HepG2 (cell line): Measurements from ENCODE around the gene LCN2. TPM values are rescaled to one million over a fixed set of nuclear protein-coding genes. Genes with fewer than 3 reads are reported as not detected.

ENCODE experiments used
- CHD4 ChIP-seq: fragments of 200-600 bp; sonication (generic); IDR thresholded peaks from 2 replicates; pipeline ENCODE4 v1.7.0; 2017; ENCODE audit warnings: mild to moderate bottlenecking, low read length, borderline replicate concordance
- ESRRA ChIP-seq: sonication (generic); formaldehyde crosslinking; IDR thresholded peaks from 2 replicates; pipeline ENCODE4 v1.5.1; 2020; ENCODE audit warnings: mild to moderate bottlenecking, low read depth, missing genetic modification reagents
- NR2F1 ChIP-seq, 2 experiments: fragments of 450-650 bp in 1 of 2; formaldehyde crosslinking in 1 of 2; IDR thresholded peaks; 2 replicates each; pipeline versions ENCODE4 v1.5.0 to v1.6.1; 2016 to 2020; ENCODE audit warnings: mild to moderate bottlenecking in 1 of 2, missing compliant biosample characterization in 1 of 2, missing genetic modification reagents in 1 of 2, moderate library complexity in 1 of 2
- PAF1 ChIP-seq: IDR thresholded peaks from 2 replicates; pipeline ENCODE4 v1.6.1; 2016; ENCODE audit warnings: missing genetic modification reagents, missing compliant biosample characterization
- SALL2 ChIP-seq: sonication (generic); formaldehyde crosslinking; IDR thresholded peaks from 2 replicates; pipeline ENCODE4 v1.8.1; 2023; ENCODE audit warnings: mild to moderate bottlenecking, missing genetic modification reagents, inconsistent platforms
- YEATS4 ChIP-seq: sonication (generic); formaldehyde crosslinking; IDR thresholded peaks from 2 replicates; pipeline ENCODE4 v1.4.0; 2020; ENCODE audit warnings: missing genetic modification reagents, borderline replicate concordance
- ZNF598 ChIP-seq: sonication (generic); formaldehyde crosslinking; IDR thresholded peaks from 2 replicates; pipeline ENCODE4 v1.5.1; 2020; ENCODE audit warnings: mild to moderate bottlenecking, missing genetic modification reagents, borderline replicate concordance
- polyA plus RNA-seq, 8 experiments: library from polyadenylated mRNA; depleted of rRNA in 3 of 8; stranded (reverse) in 7 of 8; unstranded in 1 of 8; fragments of >200 nt; fragmentation: Illumina TruSeq in 4 of 8; extraction: Trizol in 4 of 8; gene quantifications; 2 replicates each; pipeline versions ENCODE4 v1.2.1 to v1.2.3, GENCODE V29; 2011 to 2016; ENCODE audit warnings: low read depth in 4 of 8, missing spikeins in 1 of 8, mixed read lengths in 1 of 8; ENCODE audit not compliant: insufficient read depth in 1 of 8
- total RNA-seq, 5 experiments: library from RNA; depleted of rRNA; stranded (reverse); fragments of >200 nt; fragmentation: Illumina TruSeq; extraction: Trizol; gene quantifications; 2 replicates each; pipeline ENCODE4 v1.2.3, GENCODE V29; 2016; ENCODE audit warnings: low read depth in 1 of 5
- TF ChIP-seq, protein P1 (sequence below): sonication (generic); formaldehyde crosslinking; IDR thresholded peaks from 2 replicates; pipeline ENCODE4 v1.4.0; 2020; ENCODE audit warnings: missing genetic modification reagents
- TF ChIP-seq, protein P2 (sequence below): sonication (generic); formaldehyde crosslinking; IDR thresholded peaks from 2 replicates; pipeline ENCODE4 v1.9.0; 2022; ENCODE audit warnings: missing genetic modification reagents, mild to moderate bottlenecking, borderline replicate concordance
- TF ChIP-seq, protein P3 (sequence below): sonication (generic); formaldehyde crosslinking; IDR thresholded peaks from 2 replicates; pipeline ENCODE4 v1.5.0; 2020; ENCODE audit warnings: mild to moderate bottlenecking, missing genetic modification reagents, borderline replicate concordance

Gene LCN2
- total and polyA plus RNA-seq, 2 of the 13 experiments (the other 11 are each of a cell fraction or from before 2014, with no cell fraction given), result 0.38 to 1.4 TPM

DNA sequence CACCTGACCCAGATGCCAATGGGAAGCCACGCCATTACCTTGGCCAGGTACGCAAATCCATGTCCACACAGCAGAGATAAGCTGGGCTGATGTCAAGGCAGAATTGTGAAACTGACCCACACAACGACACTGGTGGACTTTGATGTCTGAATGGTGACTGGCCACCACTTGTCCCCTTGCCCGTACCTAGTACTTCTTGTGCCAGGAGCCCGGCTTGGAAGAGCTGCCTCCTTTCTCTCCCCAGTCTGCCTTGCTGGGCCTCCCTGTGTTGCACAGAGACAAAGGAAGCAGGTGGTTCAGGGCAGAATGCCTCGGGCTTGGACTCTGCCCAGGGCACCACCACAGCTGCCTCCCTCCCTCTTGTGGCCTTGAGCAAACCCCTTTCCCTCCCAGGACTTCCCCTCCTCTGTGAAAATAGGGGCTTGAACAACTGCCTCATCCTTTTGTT, 45.1 kb upstream of the LCN2 start (continued):
- 0 out of 2 replicates have a peak, but pooled peaks have one; percentile 32 for TF ChIP-seq PAF1 (CRISPR knock-in tag)
- TF ChIP-seq NR2F1 (CRISPR knock-in tag; IDR thresholded peaks at IDR 0.05), result 0 out of 4 replicates have a peak, but pooled peaks of 1 of the 2 experiments have one; percentile 15
- TF ChIP-seq ESRRA, result peak; percentile 70; the same call in 1 of the 2 replicates
- TF ChIP-seq, protein P1, sequence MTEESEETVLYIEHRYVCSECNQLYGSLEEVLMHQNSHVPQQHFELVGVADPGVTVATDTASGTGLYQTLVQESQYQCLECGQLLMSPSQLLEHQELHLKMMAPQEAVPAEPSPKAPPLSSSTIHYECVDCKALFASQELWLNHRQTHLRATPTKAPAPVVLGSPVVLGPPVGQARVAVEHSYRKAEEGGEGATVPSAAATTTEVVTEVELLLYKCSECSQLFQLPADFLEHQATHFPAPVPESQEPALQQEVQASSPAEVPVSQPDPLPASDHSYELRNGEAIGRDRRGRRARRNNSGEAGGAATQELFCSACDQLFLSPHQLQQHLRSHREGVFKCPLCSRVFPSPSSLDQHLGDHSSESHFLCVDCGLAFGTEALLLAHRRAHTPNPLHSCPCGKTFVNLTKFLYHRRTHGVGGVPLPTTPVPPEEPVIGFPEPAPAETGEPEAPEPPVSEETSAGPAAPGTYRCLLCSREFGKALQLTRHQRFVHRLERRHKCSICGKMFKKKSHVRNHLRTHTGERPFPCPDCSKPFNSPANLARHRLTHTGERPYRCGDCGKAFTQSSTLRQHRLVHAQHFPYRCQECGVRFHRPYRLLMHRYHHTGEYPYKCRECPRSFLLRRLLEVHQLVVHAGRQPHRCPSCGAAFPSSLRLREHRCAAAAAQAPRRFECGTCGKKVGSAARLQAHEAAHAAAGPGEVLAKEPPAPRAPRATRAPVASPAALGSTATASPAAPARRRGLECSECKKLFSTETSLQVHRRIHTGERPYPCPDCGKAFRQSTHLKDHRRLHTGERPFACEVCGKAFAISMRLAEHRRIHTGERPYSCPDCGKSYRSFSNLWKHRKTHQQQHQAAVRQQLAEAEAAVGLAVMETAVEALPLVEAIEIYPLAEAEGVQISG (CRISPR knock-in tag), result peak; percentile 47; the same call in 1 of the 2 replicates
- TF ChIP-seq ZNF598 (CRISPR knock-in tag), result peak; percentile 37; the same call in 1 of the 2 replicates
- peak; percentile 75; the same call in 1 of the 2 replicates for TF ChIP-seq YEATS4 (CRISPR knock-in tag)
- peak; percentile 87 for TF ChIP-seq SALL2
- TF ChIP-seq CHD4, result no peak
- TF ChIP-seq, protein P2, sequence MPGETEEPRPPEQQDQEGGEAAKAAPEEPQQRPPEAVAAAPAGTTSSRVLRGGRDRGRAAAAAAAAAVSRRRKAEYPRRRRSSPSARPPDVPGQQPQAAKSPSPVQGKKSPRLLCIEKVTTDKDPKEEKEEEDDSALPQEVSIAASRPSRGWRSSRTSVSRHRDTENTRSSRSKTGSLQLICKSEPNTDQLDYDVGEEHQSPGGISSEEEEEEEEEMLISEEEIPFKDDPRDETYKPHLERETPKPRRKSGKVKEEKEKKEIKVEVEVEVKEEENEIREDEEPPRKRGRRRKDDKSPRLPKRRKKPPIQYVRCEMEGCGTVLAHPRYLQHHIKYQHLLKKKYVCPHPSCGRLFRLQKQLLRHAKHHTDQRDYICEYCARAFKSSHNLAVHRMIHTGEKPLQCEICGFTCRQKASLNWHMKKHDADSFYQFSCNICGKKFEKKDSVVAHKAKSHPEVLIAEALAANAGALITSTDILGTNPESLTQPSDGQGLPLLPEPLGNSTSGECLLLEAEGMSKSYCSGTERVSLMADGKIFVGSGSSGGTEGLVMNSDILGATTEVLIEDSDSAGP (CRISPR knock-in tag), result peak; percentile 57
- TF ChIP-seq, protein P3, sequence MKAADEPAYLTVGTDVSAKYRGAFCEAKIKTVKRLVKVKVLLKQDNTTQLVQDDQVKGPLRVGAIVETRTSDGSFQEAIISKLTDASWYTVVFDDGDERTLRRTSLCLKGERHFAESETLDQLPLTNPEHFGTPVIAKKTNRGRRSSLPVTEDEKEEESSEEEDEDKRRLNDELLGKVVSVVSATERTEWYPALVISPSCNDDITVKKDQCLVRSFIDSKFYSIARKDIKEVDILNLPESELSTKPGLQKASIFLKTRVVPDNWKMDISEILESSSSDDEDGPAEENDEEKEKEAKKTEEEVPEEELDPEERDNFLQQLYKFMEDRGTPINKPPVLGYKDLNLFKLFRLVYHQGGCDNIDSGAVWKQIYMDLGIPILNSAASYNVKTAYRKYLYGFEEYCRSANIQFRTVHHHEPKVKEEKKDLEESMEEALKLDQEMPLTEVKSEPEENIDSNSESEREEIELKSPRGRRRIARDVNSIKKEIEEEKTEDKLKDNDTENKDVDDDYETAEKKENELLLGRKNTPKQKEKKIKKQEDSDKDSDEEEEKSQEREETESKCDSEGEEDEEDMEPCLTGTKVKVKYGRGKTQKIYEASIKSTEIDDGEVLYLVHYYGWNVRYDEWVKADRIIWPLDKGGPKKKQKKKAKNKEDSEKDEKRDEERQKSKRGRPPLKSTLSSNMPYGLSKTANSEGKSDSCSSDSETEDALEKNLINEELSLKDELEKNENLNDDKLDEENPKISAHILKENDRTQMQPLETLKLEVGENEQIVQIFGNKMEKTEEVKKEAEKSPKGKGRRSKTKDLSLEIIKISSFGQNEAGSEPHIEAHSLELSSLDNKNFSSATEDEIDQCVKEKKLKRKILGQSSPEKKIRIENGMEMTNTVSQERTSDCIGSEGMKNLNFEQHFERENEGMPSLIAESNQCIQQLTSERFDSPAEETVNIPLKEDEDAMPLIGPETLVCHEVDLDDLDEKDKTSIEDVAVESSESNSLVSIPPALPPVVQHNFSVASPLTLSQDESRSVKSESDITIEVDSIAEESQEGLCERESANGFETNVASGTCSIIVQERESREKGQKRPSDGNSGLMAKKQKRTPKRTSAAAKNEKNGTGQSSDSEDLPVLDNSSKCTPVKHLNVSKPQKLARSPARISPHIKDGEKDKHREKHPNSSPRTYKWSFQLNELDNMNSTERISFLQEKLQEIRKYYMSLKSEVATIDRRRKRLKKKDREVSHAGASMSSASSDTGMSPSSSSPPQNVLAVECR, result peak; percentile 66; the same call in 1 of the 2 replicates
